HG03469 (cell line): ENCODE data around the gene ZFP1.

Source experiments
- ATAC-seq: cut with Tn5 transposase; IDR thresholded peaks from one replicate; pipeline ENCODE4 v1.9.1; 2021; ENCODE audit warnings: mild to moderate bottlenecking, moderate library complexity, moderate number of reproducible peaks; ENCODE audit not compliant: unreplicated experiment

Gene ZFP1

DNA sequence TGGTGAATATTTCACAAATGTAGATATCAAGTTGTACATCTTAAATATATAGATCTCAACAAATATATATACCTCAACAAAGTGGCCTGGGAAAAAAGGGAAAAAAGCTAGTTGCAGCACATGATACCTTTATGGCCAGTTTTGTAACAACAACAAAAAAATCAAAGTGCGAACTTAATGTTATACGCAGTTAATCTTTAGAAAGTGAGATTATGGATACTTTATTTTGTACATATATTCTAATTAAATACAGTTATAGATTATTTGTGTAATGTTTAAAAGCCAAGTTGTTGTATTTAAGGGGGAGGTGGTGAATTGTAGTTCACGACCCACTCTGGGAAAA is 385 bp upstream of the ZFP1 start:
- no peak for ATAC-seq

DNA sequence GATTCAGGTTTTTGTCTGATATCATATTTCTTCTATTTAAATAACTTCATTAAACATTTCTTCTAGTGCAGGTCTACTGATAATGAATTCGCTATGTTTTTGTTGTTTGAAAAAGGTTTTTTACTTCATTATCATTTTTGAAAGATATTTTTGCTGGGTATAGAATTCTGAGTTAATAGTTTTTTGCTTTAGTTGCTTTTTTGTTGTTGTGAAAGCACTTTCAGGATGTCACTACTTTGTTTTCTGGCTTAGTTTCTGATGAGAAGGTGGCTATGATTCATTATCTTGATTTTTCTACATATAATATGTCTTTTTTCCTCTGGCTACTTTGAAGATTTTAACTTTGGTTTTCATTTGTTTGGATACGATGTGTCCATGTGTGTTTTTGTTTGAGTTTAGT is 3.5 kb downstream of the ZFP1 start:
- ATAC-seq: no peak

DNA sequence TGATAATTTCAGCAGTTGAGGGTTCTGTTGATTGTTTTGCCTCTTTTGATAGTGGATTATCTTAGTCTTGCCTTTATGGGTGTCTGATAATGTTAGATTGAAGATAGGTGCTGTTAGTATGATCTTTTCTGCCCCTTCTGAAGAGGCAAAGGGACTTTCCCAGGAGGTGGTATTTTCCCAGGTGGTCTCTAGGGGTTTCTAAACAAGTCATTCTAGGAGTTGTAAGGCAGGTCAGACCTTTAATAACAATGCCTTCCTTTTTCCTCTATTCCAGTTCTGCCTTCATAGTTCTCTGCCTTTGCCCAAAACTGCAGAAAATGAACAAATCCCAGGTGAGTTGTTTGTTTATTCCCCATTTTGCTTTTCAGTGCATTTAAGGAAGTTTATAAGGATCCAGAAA is 4.3 kb downstream of the ZFP1 start:
- no peak for ATAC-seq

DNA sequence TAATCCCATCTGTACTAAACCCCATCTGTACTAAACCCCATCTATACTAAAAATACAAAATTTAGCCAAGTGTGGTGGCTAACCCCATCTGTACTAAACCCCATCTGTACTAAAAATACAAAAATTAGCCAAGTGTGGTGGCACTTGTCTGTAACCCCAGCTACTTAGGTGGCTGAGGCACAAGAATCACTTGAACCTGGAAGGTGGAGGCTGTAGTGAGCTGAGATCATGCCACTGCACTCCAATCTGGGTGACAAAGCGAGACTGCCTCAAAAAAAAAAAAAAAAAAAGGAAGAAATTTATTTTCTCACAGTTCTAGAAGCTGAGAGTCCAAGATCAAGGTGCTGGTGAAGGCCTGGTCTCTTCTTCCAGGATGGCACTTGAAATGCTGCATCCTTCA is 12.1 kb downstream of the ZFP1 start:
- no peak for ATAC-seq

DNA sequence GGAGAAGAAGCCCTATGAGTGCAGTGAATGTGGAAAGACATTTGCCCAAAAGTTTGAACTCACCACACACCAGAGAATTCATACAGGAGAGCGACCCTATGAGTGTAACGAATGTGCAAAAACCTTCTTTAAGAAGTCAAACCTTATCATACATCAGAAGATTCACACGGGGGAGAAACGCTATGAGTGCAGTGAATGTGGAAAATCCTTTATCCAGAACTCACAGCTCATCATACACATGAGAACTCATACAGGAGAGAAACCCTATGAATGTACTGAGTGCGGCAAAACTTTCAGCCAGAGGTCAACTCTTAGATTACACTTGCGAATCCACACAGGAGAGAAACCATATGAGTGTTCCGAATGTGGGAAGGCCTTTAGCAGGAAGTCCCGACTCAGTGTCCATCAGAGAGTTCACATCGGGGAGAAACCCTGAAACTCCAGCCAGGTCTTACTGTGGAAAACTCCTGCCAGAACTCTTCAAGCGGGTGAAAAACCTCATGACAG is 21.6 kb downstream of the ZFP1 start:
- no peak for ATAC-seq

DNA sequence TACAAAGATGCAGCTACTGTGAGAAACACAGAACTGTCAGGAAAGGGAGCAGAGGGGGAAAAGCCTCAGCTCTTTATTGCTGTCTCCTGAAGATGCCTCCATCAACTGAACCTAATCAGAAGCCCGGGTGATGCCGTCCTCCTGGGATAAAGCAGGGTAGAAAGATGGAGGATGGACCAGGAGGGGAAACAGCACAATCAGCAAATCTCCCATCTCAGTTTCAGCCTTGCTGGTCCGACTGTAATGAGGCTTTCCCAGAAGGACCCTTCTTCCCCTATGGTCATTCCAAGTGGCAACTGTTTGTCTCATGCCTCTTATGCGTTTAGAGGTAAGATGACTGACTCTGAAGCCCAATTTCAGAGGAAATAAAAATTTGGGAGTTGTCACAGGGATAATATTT is 24.3 kb downstream of the ZFP1 start:
- no peak for ATAC-seq

DNA sequence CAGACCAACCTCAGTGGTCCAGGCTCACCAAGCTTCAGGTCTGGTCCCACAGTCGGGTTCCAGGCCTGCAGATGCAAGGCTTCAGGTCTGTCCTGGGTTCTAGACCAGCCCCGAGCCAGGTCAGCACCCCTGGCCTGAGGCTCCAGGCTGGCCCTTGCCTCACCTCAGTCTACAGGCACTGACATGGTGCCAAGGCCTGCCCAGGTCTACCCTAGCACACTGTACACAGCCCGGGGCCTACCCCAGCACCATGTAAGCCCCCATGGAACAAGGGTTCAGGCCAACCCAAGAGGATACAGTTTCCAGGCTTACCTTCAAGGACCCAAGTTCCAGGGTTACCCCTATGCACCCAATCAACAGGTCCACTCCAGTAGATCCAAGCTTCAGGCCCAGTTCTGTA is 26.8 kb downstream of the ZFP1 start:
- no peak for ATAC-seq

DNA sequence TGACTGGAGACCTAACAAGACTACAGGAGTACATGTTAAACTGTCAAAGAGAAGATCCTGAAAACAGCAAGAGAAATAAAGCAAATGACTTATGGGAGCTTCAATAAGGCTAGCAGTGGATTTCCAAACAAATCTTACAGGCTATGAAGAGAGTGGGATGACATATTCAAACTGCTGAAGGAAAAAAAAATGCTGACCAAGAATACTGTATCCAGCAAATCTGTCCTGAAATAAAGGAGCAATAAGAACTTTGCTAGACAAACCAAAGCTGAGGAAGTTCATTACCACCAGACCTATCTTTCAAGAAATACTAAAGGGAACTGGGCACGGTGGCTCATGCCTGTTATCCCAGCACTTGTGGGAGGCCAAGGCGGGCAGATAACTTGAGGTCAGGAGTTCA is 28.6 kb downstream of the ZFP1 start:
- no peak for ATAC-seq

DNA sequence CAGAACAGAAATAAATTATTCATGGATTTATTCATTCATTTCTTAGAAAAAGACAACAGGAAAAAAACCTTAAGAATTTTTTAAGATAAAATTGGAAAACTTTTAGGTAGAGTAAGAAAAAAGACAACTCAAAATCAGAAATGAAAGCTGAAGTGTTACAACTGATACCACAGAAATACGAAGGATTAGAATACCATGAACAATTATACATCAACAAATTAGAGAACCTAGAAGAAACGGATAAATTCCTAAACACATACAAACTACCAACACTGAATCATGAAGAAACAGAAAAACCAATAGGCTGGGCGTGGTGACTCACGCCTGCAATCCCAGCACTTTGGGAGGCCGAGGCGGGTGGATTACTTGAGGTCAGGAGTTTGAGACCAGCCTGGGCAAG is 30.9 kb downstream of the ZFP1 start:
- no peak for ATAC-seq

DNA sequence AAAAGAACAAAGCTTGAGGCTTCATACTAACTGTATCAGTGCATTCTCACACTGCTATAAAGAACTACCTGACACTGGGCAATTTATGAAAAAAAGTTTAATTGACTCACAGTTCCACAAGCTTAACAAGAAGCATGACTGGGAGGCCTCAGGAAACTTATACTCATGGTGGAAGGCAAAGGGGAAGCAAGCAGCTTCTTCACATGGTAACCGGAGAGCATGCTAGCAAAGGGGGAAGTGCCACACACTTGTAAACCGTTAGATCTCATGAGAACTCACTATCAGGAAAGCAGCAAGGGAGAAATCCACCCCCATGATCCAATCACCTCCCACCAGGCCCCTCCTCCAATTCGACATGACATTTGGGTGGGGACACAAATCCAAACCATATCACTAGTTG is 33.3 kb downstream of the ZFP1 start:
- ATAC-seq: no peak

DNA sequence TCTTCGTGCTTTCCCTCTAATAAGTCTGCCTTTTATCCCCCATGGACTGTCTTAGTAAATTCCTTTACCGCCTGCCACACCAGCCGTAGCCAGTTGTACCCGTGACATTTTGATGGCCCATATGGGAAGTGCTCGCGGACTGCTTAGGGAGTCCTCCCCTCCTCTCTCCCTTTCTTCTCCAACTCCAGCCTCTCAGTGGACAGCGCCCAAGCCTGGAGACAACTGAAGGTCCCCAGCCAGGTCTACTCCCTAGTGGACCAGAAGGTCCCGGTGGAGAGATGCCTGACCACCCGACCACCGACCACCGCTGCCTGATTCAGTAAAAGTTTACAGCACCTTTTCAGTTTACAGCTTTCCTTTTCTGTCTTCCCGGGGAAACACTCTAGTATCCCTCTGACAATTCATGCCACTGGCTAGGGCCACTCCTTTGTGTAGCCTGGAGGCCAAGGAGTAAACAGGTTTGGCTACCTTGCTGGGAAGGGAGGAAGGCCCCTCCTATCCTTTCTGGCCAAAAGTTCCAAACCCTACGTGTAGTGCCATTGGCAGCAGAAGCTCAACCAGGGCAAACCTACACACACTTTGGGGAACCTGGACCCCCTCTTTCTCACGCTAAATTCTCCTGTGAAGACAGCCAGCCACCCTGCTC is 40.6 kb downstream of the ZFP1 start:
- no peak for ATAC-seq

DNA sequence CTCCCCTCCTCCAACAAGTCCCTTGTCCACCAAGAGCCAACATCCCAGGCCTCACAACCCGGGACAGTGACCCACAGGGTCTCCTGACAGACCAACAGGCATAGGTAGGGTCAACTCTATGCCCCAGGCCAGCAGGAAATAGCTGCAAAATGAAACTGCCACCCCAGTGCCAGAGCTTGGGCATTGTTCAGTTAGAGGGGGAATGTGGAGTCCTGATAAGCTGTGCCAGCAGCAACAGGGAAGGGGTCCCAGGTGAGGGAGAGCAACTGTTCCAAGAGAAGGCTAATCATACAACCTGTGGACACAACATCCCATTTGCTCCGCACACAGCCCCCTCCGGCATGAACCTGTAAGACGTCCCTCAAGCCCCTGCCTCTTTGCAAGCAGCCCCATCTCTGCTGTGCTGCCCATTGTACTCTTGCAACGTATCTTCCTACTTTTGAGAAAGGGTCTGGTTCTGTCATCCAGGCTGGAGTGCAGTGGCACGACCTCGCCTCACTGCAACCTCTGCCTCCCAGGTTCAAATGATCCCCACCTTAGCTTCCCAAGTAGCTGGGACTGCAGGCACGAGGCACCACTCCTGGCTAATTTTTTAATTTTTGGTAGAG is 41.4 kb downstream of the ZFP1 start:
- ATAC-seq: no peak

DNA sequence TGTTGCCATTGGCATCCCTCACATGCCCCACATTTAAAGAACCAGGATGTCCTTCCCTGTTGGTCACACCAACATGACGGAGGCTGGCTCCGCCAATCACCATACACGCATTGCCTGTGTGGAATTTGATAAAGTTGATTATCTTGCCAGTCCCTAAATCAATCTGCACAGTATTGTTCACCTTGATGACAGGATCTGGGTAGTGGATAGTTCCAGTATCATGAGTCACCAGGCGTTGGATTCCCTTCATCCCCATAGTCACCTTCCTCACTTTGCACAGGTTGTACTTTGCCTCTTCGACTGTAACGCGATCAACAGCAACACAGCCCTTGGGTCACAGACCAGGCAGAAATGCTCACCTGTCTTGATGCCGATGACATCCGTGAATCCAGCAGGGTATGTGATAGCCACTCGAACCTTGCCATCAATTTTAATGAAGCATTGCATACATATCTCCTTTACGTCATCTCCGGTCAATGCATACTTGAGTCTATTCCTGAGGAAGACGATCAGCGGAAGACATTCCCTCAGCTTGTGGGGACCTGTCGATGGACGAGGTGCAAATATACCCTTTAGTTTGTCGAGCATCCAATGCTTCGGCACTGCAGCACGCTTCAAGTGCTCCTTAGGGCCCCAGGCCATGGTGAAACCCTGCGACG is 44.4 kb downstream of the ZFP1 start:
- ATAC-seq: no peak

DNA sequence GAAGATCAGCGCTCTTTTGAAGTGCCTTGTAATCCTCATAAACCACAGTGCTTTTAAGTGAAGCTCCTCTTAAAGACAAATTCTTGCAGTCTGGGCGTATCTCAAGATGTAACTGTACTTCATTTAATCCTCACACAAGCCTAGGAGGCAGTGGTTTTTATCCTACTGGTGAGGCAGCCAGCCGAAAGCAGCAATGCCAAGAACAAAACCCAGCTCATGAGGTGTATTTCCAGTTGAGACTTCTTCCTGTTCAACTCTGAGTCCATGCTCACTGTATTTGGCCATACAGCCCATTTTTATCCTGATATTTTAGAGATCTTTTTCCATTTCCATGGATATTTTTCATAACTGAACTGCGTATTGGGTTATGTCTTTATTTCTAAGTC is 44.9 kb downstream of the ZFP1 start:
- ATAC-seq: no peak

DNA sequence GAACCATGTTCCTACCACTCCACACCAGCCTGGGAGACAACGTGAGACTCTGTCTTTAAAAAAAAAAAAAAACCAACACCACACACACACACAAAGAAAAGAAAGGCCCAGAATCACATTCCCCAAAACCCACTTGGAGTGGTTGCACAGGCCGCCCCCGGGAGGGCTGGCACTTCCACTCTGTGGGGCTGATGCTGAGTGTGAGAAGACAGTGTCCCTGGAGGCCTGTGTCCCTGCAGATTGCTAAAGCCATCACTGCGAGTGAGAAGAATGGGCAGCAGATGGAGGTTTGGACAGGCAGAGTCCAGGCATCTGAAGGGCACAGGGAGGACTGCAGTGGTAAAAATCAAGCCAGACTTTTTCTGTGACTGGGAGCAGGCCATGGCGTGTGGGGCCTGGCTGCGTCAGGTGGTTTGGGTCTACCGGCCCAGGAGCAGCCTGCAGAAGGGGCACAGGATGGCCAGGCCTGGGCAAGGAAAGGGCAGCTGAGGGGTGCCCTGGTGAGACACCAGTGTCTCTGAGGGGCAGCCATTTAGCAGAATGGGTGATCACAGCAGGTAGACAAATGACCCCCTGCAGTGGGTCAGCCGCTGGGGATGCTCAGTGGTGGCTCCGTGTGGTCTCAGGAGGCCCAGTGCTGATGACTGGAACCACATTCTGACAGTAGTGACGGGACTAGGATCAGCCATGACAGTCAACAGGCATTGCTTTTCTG is 45.6 kb downstream of the ZFP1 start:
- no peak for ATAC-seq

DNA sequence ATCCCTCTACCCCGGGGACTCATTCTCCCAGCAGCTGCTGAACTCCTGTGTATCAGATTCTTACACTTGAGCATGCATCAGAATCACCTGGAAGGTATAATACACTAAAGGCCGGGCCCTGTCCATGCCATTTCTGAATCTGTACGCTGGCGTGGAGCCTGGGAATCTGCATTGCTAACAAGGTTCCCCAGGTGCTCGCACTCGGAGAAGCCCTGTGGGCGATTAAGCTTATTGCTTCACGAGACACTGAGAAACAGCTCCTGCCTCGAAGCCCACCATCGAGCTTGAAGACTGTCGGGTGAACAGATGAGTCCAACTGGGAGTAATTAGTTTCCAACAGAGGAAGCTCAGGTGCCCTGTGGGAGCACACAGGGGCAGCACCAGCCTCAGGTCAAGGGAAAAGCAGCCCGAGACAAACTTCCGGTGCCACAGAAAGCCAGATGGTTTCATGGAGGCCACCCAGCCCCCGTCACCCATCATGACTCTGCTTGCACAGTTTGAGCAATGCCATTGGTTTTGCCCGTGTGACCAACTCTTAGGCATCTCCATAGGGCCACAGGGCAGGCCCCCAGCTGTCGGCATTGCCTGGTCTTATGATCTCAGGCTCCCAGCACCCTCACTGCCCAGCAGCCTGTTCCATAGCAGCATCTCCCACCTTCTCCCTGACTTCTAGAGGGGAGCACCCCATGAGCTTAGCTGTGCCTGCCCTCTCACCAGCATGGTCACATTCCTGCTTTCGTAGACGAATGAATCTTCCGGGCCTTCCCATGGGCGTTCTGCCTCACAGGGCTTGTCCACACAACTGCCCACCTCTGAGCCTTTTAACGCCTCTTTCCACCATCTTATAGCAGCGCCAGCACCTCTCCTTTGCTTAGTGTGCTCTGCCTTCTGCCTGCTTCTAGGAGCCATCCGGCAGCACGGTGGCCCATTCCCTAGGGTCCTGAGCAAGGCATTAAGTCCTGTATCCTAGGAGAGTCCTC is 47.8 kb downstream of the ZFP1 start:
- no peak for ATAC-seq

DNA sequence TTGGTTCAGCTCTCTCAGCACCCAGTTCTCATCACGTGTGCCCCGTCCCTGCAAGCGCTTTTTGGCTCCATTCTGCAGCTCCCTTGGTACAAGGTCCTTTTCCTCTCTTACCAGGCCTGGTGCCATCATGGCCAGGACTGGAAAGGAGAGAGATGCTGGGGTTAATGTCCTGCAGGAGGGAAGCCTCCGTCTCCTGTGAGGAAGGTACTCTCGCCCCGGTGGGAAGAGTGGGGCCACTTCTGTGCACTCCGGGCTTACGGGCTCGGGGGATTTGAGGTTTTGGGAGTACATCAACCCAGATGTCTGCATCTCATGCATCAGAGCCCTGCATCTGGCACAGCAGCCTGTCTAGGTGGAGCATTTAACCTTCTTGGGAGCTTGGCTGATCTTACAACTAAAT is 48.5 kb downstream of the ZFP1 start:
- no peak for ATAC-seq

DNA sequence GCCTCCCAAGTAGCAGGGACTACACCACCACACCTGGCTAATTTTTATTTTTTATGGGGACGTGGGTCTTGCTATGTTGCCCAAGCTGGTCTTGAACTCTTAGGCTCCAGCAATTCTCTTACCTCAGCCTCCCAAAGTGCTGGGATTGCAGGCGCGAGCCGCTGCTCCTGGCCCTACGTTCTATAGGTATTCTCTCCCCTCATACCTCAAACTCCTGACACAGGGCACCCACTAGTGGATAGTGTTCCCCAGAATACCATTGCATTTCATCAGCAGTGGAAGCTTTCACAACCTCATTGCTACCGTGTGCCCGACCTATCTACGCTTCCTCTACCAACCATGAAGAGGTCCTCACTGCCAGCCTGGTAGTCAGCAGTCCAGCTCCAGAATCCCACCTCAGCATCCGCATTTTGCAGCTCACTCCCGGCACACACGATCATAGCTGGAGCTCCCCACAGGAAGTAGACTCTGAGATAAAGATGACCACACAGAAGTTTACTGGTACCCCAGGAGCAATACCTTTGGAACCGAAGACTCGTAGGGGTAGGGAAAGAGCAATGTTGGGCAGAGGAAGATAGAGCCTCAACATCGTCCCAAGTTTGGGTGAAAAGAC is 49.3 kb downstream of the ZFP1 start:
- no peak for ATAC-seq

DNA sequence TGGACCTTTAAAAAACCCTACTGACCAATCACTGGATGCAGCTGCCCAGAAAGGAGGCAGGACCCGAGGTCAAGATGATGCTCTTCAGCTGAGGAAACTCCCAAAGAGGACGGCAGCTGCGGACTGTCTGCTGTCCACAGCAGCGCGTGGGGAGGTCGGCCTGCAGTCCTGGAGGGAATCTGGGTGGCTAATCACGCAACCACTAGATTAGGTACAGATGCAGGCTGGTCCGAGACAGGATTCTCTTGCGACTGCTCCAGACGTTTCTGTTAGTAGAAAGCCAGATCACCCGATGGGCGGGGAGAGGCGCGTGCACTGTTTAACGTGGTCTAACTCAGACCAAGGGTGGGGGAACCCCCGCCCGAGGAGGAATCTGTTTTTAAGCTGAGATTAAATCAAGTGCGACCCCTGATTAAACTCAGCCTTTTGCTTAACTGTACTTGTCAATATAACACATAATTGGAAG is 49.8 kb downstream of the ZFP1 start:
- no peak for ATAC-seq

DNA sequence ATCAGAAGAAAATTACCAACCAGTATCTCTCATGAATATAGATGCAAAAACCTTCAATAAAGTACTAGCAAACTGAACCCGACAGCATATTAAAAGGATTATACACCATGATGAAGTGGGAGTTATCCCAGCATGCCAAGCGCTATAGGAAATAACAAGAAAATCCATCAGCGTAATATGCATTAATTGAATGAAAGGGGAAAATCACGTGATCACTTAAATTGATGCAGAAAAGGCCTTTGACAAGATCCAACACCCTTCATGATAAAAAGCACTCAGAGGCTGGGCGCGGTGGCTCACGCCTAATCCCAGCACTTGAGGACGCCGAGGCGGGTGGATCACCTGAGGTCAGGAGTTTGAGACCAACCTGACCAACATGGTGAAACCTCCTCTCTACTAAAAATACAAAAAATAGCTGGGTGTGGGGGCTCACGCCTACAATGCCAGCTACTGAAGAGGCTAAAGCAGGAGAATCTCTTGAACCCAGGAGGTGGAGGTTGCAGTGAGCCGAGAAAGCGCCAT is 53.8 kb downstream of the ZFP1 start:
- ATAC-seq: no peak
